ENCODE measurements around the gene EHHADH. TPM values are rescaled to one million over a fixed set of nuclear protein-coding genes. Genes with fewer than 3 reads are reported as not detected.
A peak's percentile ranks its signal among the peaks of the same experiment; 100 is the strongest.

The EHHADH gene
- total and polyA plus RNA-seq, 9 of the 15 experiments (the other 6 are each of a cell fraction or from before 2014, with no cell fraction given): 3.6 to 6.4 (median 5.4) TPM

- TF ChIP-seq ZBTB40 (IDR thresholded peaks at IDR 0.05): peak; percentile 58; the same call in 1 of the 2 replicates
- no peak for TF ChIP-seq ZBTB40 (CRISPR knock-in tag; IDR thresholded peaks at IDR 0.05)
- peak; percentile 73; the same call in 1 of the 2 replicates for TF ChIP-seq HDAC2 (IDR thresholded peaks at IDR 0.05)
- peak in 1 of 2 experiments; percentile 60; a peak in 1 of 4 replicates for TF ChIP-seq ZNF639 (CRISPR knock-in tag; conservative IDR thresholded peaks at IDR 0.05 in 1 of 2, IDR thresholded peaks at IDR 0.05 in 1 of 2)
- TF ChIP-seq MAFK (IDR thresholded peaks at IDR 0.05; ENCODE audit: low read length): 0 out of 2 replicates have a peak, but pooled peaks have one; percentile 1
- TF ChIP-seq ZBTB34 (CRISPR knock-in tag; IDR thresholded peaks at IDR 0.05): no peak
- 0 out of 2 replicates have a peak, but pooled peaks have one; percentile 63 for TF ChIP-seq ZHX1 (conservative IDR thresholded peaks at IDR 0.05; ENCODE audit: low read length)
- TF ChIP-seq ZNF77 (CRISPR knock-in tag; IDR thresholded peaks at IDR 0.05): no peak
Observed at GRCh38 chr3:185175370-185175987, 78.4 kb downstream of the EHHADH start (continued).

Measured in K562 (cell line).